C4-2B (cell line): ENCODE data around the gene ISCU.

Experiments
- ZFX ChIP-seq: fragments of 450-650 bp; IDR thresholded peaks from 2 replicates; pipeline ENCODE4 v1.6.1; 2017
- TF ChIP-seq, protein P1 (sequence below): fragments of 450-650 bp; conservative IDR thresholded peaks from 2 replicates; pipeline ENCODE4 v1.5.1; 2017; ENCODE audit warnings: mild to moderate bottlenecking

DNA sequence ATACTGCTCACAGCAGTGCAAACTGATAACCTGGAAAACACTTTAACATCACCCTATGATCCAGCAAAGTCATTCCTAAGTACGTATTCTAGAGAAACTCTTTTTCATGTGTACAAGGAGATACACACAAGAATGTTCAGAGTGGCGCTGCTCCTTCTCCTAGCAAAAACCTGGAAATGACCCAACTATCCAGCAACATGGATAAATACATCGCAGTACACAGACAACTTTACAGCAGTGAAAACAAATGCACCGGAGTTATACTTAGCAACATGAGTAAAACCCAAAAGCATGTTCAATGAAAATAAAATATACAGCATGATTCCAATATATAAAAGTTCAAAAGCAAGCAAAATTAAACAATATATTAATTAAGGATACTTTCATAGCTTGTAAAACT, 20.1 kb upstream of the ISCU start:
- TF ChIP-seq, protein P1, sequence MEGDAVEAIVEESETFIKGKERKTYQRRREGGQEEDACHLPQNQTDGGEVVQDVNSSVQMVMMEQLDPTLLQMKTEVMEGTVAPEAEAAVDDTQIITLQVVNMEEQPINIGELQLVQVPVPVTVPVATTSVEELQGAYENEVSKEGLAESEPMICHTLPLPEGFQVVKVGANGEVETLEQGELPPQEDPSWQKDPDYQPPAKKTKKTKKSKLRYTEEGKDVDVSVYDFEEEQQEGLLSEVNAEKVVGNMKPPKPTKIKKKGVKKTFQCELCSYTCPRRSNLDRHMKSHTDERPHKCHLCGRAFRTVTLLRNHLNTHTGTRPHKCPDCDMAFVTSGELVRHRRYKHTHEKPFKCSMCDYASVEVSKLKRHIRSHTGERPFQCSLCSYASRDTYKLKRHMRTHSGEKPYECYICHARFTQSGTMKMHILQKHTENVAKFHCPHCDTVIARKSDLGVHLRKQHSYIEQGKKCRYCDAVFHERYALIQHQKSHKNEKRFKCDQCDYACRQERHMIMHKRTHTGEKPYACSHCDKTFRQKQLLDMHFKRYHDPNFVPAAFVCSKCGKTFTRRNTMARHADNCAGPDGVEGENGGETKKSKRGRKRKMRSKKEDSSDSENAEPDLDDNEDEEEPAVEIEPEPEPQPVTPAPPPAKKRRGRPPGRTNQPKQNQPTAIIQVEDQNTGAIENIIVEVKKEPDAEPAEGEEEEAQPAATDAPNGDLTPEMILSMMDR: no peak
- TF ChIP-seq ZFX: no peak
